Measurements from ENCODE around the gene ACE.
A peak's percentile ranks its signal among the peaks of the same experiment; 100 is the strongest.

The ACE gene

DNA sequence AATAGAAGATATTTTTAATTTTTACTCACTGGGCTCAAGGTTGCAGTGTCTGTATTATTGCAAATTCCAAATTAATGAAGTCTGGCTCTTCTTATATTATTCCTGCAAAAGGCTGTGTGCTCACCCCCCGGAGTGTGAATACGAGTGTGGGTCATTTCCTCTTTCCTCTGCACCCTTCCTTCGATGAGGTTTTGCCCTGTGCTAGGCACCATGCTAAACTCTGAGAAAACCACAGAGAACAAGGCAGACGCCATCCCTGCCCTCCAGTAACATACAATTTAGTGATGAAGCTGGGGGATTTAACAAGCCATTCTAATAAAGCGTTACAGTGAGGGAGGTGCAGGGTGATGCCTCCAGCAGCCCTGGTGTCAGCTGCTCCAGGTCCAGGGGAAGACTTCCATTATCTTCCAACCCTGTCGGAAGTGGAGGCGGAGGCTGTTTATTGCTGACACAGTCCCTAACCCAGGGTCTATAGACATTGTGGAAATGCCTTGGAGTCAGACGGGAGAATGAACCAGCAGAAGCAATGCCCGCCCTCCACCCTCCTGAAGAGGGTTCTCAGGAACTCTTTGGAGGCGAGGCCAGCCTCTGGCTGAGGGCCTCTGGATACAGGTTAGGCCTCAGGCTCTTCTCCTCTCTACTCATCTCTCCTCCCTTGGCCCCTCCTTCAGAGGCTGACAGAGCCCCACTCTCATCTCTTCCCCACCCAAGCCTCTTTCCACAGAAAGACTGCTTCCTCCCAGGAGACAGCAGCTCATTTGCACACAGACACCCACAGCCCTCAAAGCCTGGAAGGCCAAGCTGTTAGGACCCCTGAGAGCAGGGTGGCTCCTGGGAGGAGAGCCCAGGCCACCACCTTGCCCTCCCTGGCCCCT, 2.0 kb upstream of the ACE start:
- no peak for DNase-seq (ENCODE audit: low spot score)

DNA sequence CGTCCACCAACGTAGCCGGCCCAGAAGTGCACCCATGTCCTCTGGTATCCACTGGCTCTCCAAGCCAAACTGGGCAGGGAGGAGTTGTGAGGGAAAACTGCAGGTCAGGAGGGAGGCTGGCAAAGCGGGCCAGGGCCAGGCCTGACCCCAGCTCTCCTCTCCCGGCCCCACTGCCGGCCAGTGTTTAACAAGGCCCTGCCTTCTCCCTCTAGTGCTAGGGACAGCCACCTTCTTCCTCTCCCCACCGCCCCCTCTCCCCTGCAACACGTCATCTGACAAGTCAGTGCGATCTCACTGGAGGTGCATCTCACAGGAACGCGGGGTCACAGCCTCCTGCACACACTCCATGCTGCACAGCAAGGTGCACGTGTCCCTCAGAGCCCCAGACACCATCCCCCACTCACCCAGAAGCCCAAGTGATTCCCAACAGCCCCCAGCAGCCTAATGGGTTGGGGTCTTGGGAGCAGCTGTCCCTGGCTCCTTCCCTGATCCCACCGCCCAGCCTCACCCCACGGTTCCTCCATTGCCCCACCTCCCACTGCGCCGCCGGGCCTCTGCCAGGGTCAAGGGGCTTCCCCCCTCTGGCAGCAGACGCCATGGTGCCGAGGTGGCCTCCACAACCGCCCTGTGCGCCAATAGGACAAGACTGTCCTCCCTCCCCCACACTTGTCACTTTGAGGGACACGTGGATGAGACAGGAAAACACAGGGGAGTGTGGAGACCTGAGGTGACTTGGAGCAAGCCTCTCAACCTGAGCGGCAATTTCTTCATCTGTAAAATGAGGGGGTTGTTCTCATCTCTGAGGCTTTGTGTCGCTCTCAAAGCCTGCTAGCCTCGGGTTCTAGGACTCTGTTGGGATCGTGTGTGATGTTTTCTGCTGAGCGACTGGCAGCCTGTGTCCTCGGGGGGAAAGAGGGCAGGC, 1.1 kb upstream of the ACE start:
- DNase-seq (ENCODE audit: low spot score) = no peak

DNA sequence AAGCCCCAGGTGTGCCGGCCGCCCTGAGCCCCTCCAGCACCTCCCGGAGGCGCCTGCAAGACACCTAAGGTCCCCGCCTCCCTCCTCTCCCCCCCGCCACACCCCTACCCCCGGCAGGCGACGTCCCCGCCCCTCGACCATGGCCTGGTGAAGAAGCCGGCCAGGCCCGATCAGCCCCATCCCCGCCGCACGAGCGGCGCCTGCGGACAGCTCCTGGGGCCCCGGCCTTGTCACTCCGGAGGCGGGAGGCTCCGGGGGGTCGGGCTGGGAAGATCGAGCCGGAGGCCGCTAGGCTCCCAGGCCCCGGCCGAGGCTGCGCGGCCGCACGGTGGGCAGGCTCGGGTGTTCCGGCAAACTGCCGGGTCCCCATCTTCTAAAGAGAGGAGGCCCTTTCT, 405 bp upstream of the ACE start:
- no peak for DNase-seq (ENCODE audit: low spot score)

DNA sequence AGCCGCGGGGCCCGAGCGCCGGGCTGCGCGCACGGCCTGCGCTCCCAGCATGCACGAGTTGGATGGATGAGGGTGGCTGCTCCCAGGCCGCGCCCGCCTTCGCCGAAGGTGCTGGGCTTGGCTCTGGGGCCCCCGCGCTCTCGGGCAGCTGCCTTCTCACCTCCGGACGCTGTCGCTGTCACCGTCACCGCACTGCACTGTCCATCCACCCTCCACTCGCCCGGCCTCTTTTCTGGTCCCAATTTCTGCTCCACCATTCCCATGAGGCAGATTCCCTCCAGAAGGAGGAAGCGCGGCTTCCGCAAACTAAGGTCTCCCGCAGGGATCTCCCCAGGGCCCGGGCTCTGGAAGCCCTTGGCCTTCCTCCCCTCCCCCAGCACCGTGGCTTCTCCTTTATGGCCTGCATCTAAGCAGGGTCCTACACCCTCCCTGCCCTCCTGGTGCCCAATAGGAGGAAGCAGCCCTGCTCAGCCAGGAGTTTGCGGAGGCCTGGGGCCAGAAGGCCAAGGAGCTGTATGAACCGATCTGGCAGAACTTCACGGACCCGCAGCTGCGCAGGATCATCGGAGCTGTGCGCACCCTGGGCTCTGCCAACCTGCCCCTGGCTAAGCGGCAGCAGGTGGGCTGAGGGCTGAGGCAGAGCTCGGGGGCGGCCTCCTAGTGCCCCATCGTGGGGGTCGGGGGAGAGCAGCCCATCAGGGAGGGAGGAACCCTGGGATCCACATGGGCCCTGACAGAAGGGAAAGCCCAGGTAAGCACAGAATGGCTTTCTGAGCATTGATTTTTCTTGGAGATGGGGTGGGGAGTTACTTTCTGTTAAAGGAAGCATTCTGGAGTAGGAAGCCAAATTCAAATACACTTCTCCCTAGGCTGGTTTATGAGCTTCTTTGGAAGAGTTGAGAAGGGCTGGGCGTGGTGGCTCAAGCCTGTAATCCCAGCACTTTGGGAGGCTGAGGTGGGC, 899 bp downstream of the ACE start:
- no peak for DNase-seq (ENCODE audit: low spot score)

DNA sequence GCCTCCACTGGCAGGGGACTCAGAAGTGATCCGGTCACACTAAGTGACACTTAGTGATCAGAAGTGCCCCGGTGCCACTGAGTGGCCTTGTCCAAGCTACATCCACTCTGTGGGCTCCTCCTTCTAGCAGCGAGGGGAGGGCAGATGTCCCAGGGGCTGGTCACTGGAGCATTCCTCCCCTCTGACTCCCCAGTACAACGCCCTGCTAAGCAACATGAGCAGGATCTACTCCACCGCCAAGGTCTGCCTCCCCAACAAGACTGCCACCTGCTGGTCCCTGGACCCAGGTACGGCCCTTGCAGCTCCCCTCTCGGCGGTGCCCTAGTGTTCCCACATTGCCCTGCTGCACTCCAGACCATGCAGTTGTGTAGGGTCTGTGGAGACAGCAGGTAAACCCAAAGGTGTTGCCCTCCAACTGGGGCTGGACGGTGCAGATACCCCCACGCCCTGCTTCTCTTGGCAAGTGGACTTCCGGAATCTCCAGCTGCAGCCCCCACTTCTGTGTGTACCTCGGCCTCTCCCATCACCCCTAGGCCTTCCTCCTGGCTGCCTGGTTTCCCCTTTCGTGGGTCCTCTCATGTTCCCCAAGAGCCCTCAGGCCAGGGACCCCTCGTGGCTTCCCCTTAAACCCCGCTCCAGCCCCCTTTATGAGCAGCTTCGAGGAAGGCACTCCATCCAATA, 2.1 kb downstream of the ACE start:
- DNase-seq (ENCODE audit: low spot score) = peak; percentile 24

DNA sequence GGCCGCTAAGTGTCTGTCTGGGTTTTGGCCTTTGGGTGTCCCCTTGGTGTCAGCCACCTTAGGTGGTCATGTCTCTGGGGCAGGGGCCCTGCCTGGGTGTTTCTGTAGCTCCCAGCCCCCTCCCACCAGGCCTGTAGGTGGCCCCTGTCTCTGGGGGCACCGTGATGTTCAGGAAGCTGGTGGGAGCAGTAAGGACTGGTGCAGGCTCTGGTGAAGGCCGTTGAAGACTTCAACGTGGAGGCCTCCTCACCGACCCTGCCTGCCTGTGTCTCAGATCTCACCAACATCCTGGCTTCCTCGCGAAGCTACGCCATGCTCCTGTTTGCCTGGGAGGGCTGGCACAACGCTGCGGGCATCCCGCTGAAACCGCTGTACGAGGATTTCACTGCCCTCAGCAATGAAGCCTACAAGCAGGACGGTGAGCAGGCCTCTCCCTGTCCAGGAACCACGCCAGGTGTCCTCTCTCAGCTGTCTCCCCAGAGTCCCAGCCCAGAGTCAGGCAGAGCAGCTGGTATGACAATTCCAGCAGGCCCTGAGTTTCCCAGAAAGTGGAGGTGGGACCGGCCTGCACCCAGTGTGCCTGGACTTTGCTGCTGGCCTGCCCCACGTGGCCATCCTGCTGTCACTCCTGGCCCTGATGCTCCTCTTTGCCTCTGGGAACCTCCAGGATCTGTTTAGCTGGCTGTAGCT, 2.8 kb downstream of the ACE start:
- DNase-seq (ENCODE audit: low spot score) = no peak

DNA sequence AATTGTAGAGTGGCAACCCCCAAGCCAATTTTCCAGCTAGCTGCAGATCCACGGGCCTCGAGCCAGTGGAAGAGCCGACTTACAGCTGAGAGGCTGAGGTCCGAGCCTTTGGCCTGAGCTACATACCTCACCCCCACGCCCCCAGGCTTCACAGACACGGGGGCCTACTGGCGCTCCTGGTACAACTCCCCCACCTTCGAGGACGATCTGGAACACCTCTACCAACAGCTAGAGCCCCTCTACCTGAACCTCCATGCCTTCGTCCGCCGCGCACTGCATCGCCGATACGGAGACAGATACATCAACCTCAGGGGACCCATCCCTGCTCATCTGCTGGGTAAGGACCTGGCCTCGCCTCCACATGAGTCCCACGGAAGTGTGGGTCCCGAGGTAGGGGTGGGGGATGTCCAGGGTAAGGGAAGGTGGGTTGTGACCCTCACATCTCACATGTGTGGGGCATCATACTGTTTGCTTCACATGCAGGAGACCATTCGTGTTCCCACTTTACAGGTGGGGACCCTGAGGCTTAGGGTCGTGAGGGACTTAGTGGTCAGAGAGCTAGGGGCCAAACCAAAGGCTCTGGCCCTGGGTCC, 3.4 kb downstream of the ACE start:
- no peak for DNase-seq (ENCODE audit: low spot score)

DNA sequence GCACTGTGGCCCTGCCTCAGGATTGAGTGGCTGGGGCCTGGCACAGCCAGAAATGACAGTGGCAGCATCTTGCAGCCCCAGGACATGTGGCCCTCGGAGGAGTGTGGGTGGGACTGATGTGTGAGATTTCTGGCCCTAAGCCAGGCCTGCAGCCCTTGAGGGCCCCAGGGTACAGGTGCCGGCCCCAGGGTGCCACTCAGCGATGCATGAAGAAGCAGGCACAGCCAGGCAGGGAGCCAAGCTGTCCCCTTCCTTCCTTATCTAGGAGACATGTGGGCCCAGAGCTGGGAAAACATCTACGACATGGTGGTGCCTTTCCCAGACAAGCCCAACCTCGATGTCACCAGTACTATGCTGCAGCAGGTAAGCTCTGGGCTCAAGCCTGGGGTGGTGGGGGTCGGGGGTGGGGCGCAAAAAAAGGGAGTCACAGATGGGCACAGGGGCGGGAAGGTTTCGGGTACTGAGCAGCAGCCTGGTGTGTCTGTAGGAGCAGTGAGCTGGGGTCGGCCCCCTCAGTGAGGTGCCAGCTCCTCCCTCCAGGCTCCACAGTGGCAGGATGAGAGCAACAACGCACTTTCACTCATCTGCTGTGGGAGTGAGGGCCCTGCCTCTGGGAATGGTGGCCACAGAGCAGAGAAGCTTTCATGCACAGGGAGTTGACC, 4.1 kb downstream of the ACE start:
- no peak for DNase-seq (ENCODE audit: low spot score)

DNA sequence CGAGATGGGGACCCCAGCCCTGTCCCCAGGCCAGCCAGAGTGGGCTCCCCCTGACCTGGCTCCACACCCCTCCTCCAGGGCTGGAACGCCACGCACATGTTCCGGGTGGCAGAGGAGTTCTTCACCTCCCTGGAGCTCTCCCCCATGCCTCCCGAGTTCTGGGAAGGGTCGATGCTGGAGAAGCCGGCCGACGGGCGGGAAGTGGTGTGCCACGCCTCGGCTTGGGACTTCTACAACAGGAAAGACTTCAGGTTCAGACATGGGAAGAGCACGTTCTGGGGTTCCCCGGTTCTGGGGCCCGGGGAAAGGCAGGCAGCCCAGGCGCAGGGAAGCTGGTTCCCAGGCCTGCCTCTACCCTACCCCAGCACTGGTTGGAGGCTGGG, 4.6 kb downstream of the ACE start:
- DNase-seq (ENCODE audit: low spot score) = no peak

DNA sequence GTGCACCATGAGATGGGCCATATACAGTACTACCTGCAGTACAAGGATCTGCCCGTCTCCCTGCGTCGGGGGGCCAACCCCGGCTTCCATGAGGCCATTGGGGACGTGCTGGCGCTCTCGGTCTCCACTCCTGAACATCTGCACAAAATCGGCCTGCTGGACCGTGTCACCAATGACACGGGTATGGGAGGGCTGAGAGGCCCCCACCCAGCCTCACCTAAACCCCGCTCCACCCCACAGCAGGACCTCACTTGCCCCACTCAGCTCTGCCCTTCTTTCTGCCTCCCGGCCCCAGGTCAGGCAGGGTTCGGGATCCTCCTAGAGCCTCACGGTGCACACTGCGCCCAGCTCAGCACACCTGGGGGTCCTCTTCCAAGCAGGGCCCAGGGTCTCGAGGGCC, 5.6 kb downstream of the ACE start:
- DNase-seq (ENCODE audit: low spot score) = no peak

DNA sequence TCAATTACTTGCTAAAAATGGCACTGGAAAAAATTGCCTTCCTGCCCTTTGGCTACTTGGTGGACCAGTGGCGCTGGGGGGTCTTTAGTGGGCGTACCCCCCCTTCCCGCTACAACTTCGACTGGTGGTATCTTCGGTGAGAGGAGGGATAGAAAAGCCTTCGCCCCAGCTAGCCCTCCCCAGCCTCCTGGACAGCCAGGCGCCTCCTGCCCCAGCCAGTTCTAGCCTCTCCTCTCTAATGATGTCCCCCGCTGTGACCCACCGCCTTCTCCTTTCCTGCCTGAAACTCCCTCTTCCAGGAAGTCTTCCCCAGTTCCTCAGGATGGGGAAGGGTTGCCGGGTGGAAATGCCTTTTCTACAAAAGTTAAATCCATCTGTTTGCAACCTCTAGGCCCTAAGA, 6.2 kb downstream of the ACE start:
- no peak for DNase-seq (ENCODE audit: low spot score)

DNA sequence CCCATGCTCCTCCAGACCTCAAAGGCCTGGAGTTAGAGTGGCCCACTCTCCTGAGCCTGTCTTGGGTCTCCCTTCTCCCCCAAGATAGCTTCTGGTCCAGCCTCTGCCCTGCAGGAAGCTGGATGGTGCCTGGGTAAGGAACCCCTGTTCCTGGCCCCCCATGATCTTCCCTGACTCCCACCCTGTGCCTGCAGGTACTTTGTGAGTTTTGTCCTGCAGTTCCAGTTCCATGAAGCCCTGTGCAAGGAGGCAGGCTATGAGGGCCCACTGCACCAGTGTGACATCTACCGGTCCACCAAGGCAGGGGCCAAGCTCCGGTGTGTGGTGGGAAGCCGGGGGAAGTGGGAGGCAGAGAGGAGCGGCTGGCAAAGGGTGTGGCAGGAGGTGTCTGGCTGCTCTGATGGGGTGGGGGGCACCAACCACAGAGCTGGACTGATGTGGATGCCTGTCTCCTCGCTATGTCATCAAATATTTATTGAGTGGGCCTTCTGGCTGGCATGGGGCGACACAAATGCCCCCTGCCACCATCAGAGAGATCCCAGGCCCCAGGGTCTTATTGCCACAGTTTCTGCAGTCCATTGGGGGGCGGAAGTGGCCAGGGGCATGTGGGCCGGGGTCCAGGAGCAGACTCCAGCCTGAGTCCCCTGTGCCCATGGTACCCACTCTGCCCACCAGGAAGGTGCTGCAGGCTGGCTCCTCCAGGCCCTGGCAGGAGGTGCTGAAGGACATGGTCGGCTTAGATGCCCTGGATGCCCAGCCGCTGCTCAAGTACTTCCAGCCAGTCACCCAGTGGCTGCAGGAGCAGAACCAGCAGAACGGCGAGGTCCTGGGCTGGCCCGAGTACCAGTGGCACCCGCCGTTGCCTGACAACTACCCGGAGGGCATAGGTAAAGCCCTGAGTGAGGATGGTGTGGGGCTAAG, 7.1 kb downstream of the ACE start:
- no peak for DNase-seq (ENCODE audit: low spot score)

DNA sequence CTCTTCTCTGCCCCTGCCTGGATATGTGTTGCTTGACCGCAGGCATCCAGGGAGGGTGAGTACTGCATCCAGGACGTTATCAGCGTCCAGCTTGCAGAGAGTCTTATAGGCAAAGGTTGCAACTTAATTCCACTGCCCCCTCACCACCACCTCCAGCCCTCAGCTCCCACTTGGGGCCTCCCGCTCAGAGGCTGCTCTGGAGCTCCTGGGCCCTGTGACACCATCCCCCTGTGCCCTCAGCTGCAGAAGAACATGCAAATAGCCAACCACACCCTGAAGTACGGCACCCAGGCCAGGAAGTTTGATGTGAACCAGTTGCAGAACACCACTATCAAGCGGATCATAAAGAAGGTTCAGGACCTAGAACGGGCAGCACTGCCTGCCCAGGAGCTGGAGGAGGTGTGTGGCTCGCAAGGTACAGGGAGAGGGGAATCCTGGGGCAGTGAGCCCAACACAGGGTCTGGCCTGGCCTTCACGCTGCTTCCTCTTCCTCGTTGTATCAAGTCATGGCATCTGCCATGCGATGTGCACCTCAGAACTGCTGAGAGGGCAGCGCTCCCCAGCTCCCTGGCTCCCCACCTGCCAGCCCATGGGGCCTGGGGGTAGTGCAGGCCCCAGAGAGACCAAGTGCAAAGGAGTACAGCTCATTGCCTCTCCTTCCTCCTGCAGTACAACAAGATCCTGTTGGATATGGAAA, 9.6 kb downstream of the ACE start:
- no peak for DNase-seq (ENCODE audit: low spot score)

DNA sequence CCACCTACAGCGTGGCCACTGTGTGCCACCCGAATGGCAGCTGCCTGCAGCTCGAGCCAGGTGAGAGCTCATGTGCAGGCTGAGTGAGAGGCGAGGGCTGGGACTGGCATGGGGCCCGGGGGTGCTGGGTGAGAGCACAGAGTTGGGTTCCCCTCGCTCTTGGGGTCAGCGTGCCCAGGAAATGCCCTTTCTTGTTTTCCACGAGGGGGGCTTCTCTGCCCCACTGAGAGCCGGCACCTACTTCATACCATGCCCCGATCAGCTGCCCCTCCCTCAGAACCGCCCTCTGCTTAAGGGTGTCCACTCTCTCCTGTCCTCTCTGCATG, 10.1 kb downstream of the ACE start:
- DNase-seq (ENCODE audit: low spot score) = no peak

DNA sequence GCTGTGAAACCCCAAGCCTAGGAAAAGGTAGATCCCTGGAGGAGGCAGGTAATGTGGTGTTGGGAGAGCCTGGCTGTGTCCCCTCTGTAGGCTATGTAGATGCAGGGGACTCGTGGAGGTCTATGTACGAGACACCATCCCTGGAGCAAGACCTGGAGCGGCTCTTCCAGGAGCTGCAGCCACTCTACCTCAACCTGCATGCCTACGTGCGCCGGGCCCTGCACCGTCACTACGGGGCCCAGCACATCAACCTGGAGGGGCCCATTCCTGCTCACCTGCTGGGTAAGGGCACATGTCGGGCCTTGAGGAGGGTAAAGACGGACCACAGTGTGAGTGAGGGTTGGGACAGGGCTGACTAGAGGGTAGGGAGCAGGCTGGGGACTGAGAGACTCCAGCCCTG, 12.0 kb downstream of the ACE start:
- DNase-seq (ENCODE audit: low spot score) = no peak

DNA sequence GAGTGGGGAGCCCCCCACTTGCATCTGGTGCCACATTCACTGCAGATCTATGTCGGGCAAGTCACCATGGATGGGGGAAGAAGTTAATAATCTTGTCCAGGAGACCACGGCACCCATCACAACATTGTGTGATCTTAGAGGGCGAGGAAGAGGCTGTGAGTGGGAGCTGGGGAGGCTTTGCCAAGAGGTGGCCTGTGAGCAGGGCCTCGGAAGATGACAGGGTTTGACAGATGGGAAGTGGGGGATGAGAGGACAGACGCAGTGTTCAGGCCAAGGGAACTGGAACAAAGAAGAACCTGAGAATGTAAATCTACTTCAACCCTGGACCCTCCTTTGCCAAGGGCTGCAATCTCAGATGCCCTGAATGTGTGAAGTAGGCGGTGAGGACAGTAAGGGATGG, 12.4 kb downstream of the ACE start:
- DNase-seq (ENCODE audit: low spot score) = no peak

DNA sequence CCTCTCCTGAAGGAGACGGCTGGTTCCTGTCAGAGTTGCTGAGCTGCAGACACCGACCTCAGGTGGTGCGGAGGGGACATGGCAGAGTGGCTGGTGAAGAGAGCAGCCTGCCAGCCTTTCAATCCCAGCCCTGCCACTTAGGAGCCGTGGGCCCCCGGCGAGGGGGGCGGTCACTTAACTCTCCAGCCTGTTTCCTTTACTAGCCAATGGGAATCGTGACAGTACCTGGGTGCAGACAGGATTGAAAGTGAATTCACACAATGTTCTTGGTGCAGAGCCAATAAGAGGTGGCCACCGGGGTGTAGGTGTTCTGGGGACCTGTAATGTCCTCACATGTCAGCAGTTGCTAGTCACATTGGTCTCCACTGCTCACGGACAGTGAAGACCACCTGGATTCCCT, 13.5 kb downstream of the ACE start:
- DNase-seq (ENCODE audit: low spot score) = no peak

DNA sequence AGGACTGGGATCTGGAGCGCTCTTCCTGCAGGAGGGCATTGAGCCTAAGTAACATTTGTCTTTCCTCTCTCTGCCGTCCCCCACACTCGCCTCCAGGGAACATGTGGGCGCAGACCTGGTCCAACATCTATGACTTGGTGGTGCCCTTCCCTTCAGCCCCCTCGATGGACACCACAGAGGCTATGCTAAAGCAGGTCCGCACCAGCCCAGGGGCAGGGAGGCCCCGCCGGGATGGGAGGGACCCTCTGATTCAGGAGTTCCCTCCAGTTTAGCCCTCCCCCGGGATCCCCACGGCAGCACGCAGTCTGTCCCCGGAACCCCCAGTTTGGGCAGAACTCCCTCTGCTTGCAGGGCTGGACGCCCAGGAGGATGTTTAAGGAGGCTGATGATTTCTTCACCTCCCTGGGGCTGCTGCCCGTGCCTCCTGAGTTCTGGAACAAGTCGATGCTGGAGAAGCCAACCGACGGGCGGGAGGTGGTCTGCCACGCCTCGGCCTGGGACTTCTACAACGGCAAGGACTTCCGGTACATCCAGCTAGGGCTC, 14.1 kb downstream of the ACE start:
- no peak for DNase-seq (ENCODE audit: low spot score)
